K562 (cell line): ENCODE measurements around the gene PTPN1. TPM values are rescaled to one million over a fixed set of nuclear protein-coding genes. Genes with fewer than 3 reads are reported as not detected.

Source experiments
- C11orf30 ChIP-seq: fragments of 450-650 bp; IDR thresholded peaks from 2 replicates; pipeline ENCODE4 v1.6.1; 2016; ENCODE audit warnings: low read depth, mild to moderate bottlenecking
- DPF2 ChIP-seq: fragments of 450-650 bp; IDR thresholded peaks from 2 replicates; pipeline ENCODE4 v1.6.1; 2016
- EHMT2 ChIP-seq: fragments of 450-650 bp; IDR thresholded peaks from 2 replicates; pipeline ENCODE4 v1.6.1; 2018; ENCODE audit warnings: antibody characterized with exemption
- ELF2 ChIP-seq: fragments of 250-450 bp; sonication (Bioruptor Pico); IDR thresholded peaks from 2 replicates; pipeline ENCODE4 v1.5.0; 2021; ENCODE audit warnings: mild to moderate bottlenecking
- EP400 ChIP-seq: fragments of 450-650 bp; IDR thresholded peaks from 2 replicates; pipeline ENCODE4 v1.6.1; 2017; ENCODE audit warnings: antibody characterized with exemption, mild to moderate bottlenecking, moderate library complexity
- GABPA ChIP-seq: fragments of 200-800 bp; sonication (Bioruptor generic); conservative IDR thresholded peaks from 2 replicates; pipeline ENCODE4 v1.6.1; 2016; ENCODE audit warnings: low read depth, missing genetic modification characterization, missing compliant biosample characterization
- HDAC3 ChIP-seq: fragments of 450-650 bp; IDR thresholded peaks from 2 replicates; pipeline ENCODE4 v1.6.1; 2018; ENCODE audit warnings: borderline replicate concordance, mild to moderate bottlenecking, moderate library complexity; ENCODE audit not compliant: partially characterized antibody
- KAT8 ChIP-seq: fragments of 450-650 bp; IDR thresholded peaks from 2 replicates; pipeline ENCODE4 v1.6.1; 2016; ENCODE audit warnings: low read depth, mild to moderate bottlenecking
- KLF10 ChIP-seq: fragments of 250-450 bp; sonication (Bioruptor Pico); IDR thresholded peaks from 2 replicates; pipeline ENCODE4 v1.6.1; 2021; ENCODE audit warnings: matching md5 sums
- L3MBTL2 ChIP-seq: fragments of 450-650 bp; IDR thresholded peaks from 2 replicates; pipeline ENCODE4 v1.6.1; 2016; ENCODE audit warnings: mild to moderate bottlenecking, moderate library complexity
- MAFK ChIP-seq: IDR thresholded peaks from 2 replicates; pipeline ENCODE4 v1.6.1; 2011; ENCODE audit warnings: low read length, improper control_type of control experiment
- MYC ChIP-seq, 2 experiments: fragments of 250-450 bp in 1 of 2; sonication (Bioruptor Pico) in 1 of 2; IDR thresholded peaks; 2 replicates each; pipeline versions ENCODE4 v1.5.1 to v1.6.1; 2012 to 2021; ENCODE audit warnings: low read depth in 2 of 2, borderline replicate concordance in 1 of 2, improper control_type of control experiment in 1 of 2, low read length in 1 of 2, mild to moderate bottlenecking in 1 of 2, moderate library complexity in 1 of 2
- NFE2 ChIP-seq: IDR thresholded peaks from 2 replicates; pipeline ENCODE4 v1.6.1; 2014; ENCODE audit warnings: antibody characterized with exemption, low read depth
- NR2C1 ChIP-seq, 2 experiments: fragments of 450-650 bp; IDR thresholded peaks; 2 replicates each; pipeline ENCODE4 v1.6.1; 2017; ENCODE audit warnings: mild to moderate bottlenecking in 2 of 2, antibody characterized with exemption in 1 of 2, inconsistent platforms in 1 of 2, missing compliant biosample characterization in 1 of 2, missing genetic modification characterization in 1 of 2
- PHF21A ChIP-seq: fragments of 450-650 bp; IDR thresholded peaks from 2 replicates; pipeline ENCODE4 v1.6.1; 2017; ENCODE audit warnings: low read depth, borderline replicate concordance
- TAF1 ChIP-seq: IDR thresholded peaks from 2 replicates; pipeline ENCODE4 v1.6.1; 2011; ENCODE audit warnings: mild to moderate bottlenecking, low read length, moderate library complexity; ENCODE audit not compliant: insufficient read depth, control insufficient read depth, severe bottlenecking; ENCODE audit errors: extremely low read depth
- TFE3 ChIP-seq: fragments of 450-650 bp; formaldehyde crosslinking; IDR thresholded peaks from 2 replicates; pipeline ENCODE4 v1.4.0; 2020; ENCODE audit warnings: mild to moderate bottlenecking, mixed read lengths
- polyA plus RNA-seq, 8 experiments: library from polyadenylated mRNA; depleted of rRNA in 4 of 8; stranded (reverse) in 5 of 8; unstranded in 3 of 8; fragments of >200 nt; fragmentation: Nextera tagmentation in 2 of 8; fragmentation: Illumina TruSeq in 1 of 8; extraction: Ambion mirVana in 2 of 8; extraction: Trizol in 1 of 8; gene quantifications; 2 replicates each; pipeline versions ENCODE4 v1.2.1 to v1.2.3, GENCODE V29; 2011 to 2014; ENCODE audit warnings: inconsistent platforms in 1 of 8, missing spikeins in 1 of 8
- total RNA-seq, 7 experiments: library from RNA; depleted of rRNA in 6 of 7; stranded (reverse); fragments of >200 nt in 6 of 7; fragmentation: Illumina TruSeq in 2 of 7; extraction: Trizol in 2 of 7; gene quantifications; 2 replicates each; pipeline versions ENCODE4 v1.2.1 to v1.2.3, GENCODE V29; 2011 to 2021; ENCODE audit warnings: low replicate concordance in 1 of 7
- TF ChIP-seq, protein P1 (sequence below): fragments of 450-650 bp; formaldehyde crosslinking; IDR thresholded peaks from 2 replicates; pipeline ENCODE4 v1.4.0; 2020; ENCODE audit warnings: mild to moderate bottlenecking, moderate library complexity
- TF ChIP-seq, protein P2 (sequence below), 2 experiments: IDR thresholded peaks; 2 replicates each; pipeline ENCODE4 v1.6.1; 2011; ENCODE audit warnings: borderline replicate concordance in 1 of 2, control low read depth in 1 of 2, low read depth in 1 of 2, low read length in 1 of 2, mild to moderate bottlenecking in 1 of 2, mixed read lengths in 1 of 2, moderate library complexity in 1 of 2; ENCODE audit not compliant: insufficient read depth in 1 of 2, insufficient read length in 1 of 2, poor library complexity in 1 of 2, severe bottlenecking in 1 of 2; ENCODE audit errors: extremely low read depth in 1 of 2
- TF ChIP-seq, protein P3 (sequence below): fragments of 450-650 bp; IDR thresholded peaks from 2 replicates; pipeline ENCODE4 v1.6.1; 2018; ENCODE audit not compliant: partially characterized antibody

Gene PTPN1
- total and polyA plus RNA-seq, 9 of the 15 experiments (the other 6 are each of a cell fraction or from before 2014, with no cell fraction given) = 11.0 to 85.3 (median 54.0) TPM

GRCh38 chr20:50475681-50476292, 34.4 kb upstream of the PTPN1 start (continued):
- TF ChIP-seq DPF2 (peak; percentile 60), PHF21A (no peak), NR2C1 (IDR thresholded peaks at IDR 0.05) (peak; percentile 41; the same call in 1 of the 2 replicates), NR2C1 (tag; IDR thresholded peaks at IDR 0.05) (peak; percentile 64), KAT8 (peak; percentile 8; the same call in 1 of the 2 replicates), NFE2 (peak; percentile 95), HDAC3 (no peak), EHMT2 (no peak), GABPA (tag) (no peak), TAF1 (peak; percentile 77), EP400 (peak; percentile 36; the same call in 1 of the 2 replicates), MYC (IDR thresholded peaks at IDR 0.05; ENCODE audit: low read depth, low read length) (0 out of 2 replicates have a peak, but pooled peaks have one; percentile 14), MYC (CRISPR knock-in tag; IDR thresholded peaks at IDR 0.05; ENCODE audit: borderline replicate concordance, low read depth) (no peak), ELF2 (no peak), MAFK (peak; percentile 70; the same call in 1 of the 2 replicates), L3MBTL2 (peak; percentile 99), KLF10 (CRISPR knock-in tag) (no peak), C11orf30 (peak; percentile 90), TFE3 (CRISPR knock-in tag) (no peak)
- TF ChIP-seq, protein P1, sequence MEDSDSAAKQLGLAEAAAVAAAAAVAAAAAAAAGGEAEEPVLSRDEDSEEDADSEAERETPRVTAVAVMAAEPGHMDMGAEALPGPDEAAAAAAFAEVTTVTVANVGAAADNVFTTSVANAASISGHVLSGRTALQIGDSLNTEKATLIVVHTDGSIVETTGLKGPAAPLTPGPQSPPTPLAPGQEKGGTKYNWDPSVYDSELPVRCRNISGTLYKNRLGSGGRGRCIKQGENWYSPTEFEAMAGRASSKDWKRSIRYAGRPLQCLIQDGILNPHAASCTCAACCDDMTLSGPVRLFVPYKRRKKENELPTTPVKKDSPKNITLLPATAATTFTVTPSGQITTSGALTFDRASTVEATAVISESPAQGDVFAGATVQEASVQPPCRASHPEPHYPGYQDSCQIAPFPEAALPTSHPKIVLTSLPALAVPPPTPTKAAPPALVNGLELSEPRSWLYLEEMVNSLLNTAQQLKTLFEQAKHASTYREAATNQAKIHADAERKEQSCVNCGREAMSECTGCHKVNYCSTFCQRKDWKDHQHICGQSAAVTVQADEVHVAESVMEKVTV (CRISPR knock-in tag) = no peak
- TF ChIP-seq, protein P2, sequence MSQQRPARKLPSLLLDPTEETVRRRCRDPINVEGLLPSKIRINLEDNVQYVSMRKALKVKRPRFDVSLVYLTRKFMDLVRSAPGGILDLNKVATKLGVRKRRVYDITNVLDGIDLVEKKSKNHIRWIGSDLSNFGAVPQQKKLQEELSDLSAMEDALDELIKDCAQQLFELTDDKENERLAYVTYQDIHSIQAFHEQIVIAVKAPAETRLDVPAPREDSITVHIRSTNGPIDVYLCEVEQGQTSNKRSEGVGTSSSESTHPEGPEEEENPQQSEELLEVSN (IDR thresholded peaks at IDR 0.05; ENCODE audit: borderline replicate concordance in 1 of 2, extremely low read depth in 1 of 2, insufficient read depth in 1 of 2, insufficient read length in 1 of 2, low read depth in 1 of 2, low read length in 1 of 2, poor library complexity in 1 of 2, severe bottlenecking in 1 of 2) = peak; percentile 95 to 99
- TF ChIP-seq, protein P3, sequence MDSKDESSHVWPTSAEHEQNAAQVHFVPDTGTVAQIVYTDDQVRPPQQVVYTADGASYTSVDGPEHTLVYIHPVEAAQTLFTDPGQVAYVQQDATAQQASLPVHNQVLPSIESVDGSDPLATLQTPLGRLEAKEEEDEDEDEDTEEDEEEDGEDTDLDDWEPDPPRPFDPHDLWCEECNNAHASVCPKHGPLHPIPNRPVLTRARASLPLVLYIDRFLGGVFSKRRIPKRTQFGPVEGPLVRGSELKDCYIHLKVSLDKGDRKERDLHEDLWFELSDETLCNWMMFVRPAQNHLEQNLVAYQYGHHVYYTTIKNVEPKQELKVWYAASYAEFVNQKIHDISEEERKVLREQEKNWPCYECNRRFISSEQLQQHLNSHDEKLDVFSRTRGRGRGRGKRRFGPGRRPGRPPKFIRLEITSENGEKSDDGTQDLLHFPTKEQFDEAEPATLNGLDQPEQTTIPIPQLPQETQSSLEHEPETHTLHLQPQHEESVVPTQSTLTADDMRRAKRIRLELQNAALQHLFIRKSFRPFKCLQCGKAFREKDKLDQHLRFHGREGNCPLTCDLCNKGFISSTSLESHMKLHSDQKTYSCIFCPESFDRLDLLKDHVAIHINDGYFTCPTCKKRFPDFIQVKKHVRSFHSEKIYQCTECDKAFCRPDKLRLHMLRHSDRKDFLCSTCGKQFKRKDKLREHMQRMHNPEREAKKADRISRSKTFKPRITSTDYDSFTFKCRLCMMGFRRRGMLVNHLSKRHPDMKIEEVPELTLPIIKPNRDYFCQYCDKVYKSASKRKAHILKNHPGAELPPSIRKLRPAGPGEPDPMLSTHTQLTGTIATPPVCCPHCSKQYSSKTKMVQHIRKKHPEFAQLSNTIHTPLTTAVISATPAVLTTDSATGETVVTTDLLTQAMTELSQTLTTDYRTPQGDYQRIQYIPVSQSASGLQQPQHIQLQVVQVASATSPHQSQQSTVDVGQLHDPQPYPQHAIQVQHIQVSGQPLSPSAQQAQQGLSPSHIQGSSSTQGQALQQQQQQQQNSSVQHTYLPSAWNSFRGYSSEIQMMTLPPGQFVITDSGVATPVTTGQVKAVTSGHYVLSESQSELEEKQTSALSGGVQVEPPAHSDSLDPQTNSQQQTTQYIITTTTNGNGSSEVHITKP = no peak
